HG03571 (cell line): Measurements from ENCODE around the gene LCA5.
"Not testable (repeated sequence)": the region's sequence is repeated elsewhere in the genome, so short reads cannot be mapped to it uniquely, and the experiment has no call there.

Experiments used
- ATAC-seq: cut with Tn5 transposase; IDR thresholded peaks from one replicate; pipeline ENCODE4 v1.9.1; 2021; ENCODE audit not compliant: unreplicated experiment

The LCA5 gene

GRCh38 chr6:79538106-79538971 is 1.1 kb upstream of the LCA5 start:
- no peak for ATAC-seq

- ATAC-seq, result no peak
Observed at GRCh38 chr6:79536585-79536953, 661 bp downstream of the LCA5 start.

GRCh38 chr6:79529567-79529966 is 7.7 kb downstream of the LCA5 start:
- ATAC-seq, result not testable (repeated sequence)

- no peak for ATAC-seq
Observed at GRCh38 chr6:79526897-79527296, 10.3 kb downstream of the LCA5 start.

- ATAC-seq, result no peak
Observed at GRCh38 chr6:79525272-79526100, 11.7 kb downstream of the LCA5 start.

- ATAC-seq, result no peak
Observed at GRCh38 chr6:79524065-79524464, 13.2 kb downstream of the LCA5 start.

GRCh38 chr6:79522609-79523008 is 14.6 kb downstream of the LCA5 start:
- no peak for ATAC-seq

- ATAC-seq, result no peak
Observed at GRCh38 chr6:79520534-79520933, 16.7 kb downstream of the LCA5 start.

- ATAC-seq, result no peak
Observed at GRCh38 chr6:79518842-79519241, 18.4 kb downstream of the LCA5 start.

GRCh38 chr6:79515436-79515835 is 21.8 kb downstream of the LCA5 start:
- no peak for ATAC-seq

- no peak for ATAC-seq
Observed at GRCh38 chr6:79513111-79513510, 24.1 kb downstream of the LCA5 start.

- ATAC-seq, result no peak
Observed at GRCh38 chr6:79512014-79512413, 25.2 kb downstream of the LCA5 start.

- no peak for ATAC-seq
Observed at GRCh38 chr6:79510707-79511106, 26.5 kb downstream of the LCA5 start.

GRCh38 chr6:79506251-79506650 is 31.0 kb downstream of the LCA5 start:
- ATAC-seq, result no peak

- no peak for ATAC-seq
Observed at GRCh38 chr6:79504372-79504771, 32.9 kb downstream of the LCA5 start.

- ATAC-seq, result no peak
Observed at GRCh38 chr6:79498842-79499241, 38.4 kb downstream of the LCA5 start.

GRCh38 chr6:79495246-79495645 is 42.0 kb downstream of the LCA5 start:
- no peak for ATAC-seq

- no peak for ATAC-seq
Observed at GRCh38 chr6:79494841-79495240, 42.4 kb downstream of the LCA5 start.

GRCh38 chr6:79470728-79471127 is 66.5 kb downstream of the LCA5 start:
- no peak for ATAC-seq

- no peak for ATAC-seq
Observed at GRCh38 chr6:79469376-79470246, 67.6 kb downstream of the LCA5 start.

- ATAC-seq, result no peak
Observed at GRCh38 chr6:79468587-79468986, 68.6 kb downstream of the LCA5 start.
